Tongue (tissue), 2 donors: Measurements from ENCODE around the gene DTX3L. TPM values are rescaled to one million over a fixed set of nuclear protein-coding genes. Genes with fewer than 3 reads are reported as not detected.
"Not testable (repeated sequence)": the region's sequence is repeated elsewhere in the genome, so short reads cannot be mapped to it uniquely, and the experiment has no call there.

Experiments
- DNase-seq: peaks from one replicate; pipeline ENCODE4 v3.0.0-alpha.2; 2015
- total RNA-seq: library from RNA; depleted of rRNA; stranded (reverse); fragments of >200 nt; gene quantifications from one replicate; pipeline ENCODE4 v1.2.3, GENCODE V29; 2014

Gene DTX3L
- total RNA-seq, 1 donor from 2014 or later: 14.5 TPM

- no peak for DNase-seq
Measured at GRCh38 chr3:122562923-122563716, 1.0 kb upstream of the DTX3L start.

- DNase-seq: peak; percentile 30
Measured at GRCh38 chr3:122563717-122564025, 467 bp upstream of the DTX3L start.

GRCh38 chr3:122568131-122568530, 4.0 kb downstream of the DTX3L start:
- DNase-seq: not testable (repeated sequence)

- no peak for DNase-seq
Measured at GRCh38 chr3:122568755-122569154, 4.6 kb downstream of the DTX3L start.

GRCh38 chr3:122572940-122573412, 8.8 kb downstream of the DTX3L start:
- no peak for DNase-seq

- DNase-seq: no peak
Measured at GRCh38 chr3:122576174-122576940, 12.2 kb downstream of the DTX3L start.

GRCh38 chr3:122577409-122578031, 13.4 kb downstream of the DTX3L start, which contains the start of gene PARP15:
Gene PARP15 (plus strand): TSS chr3:122577650. CDS start chr3:122577668, 18 bp downstream.
- peak; percentile 21 for DNase-seq

- no peak for DNase-seq
Measured at GRCh38 chr3:122578069-122578740, 14.1 kb downstream of the DTX3L start.

GRCh38 chr3:122580470-122580869, 16.3 kb downstream of the DTX3L start:
- no peak for DNase-seq

- no peak for DNase-seq
Measured at GRCh38 chr3:122581622-122582021, 17.5 kb downstream of the DTX3L start.

GRCh38 chr3:122582390-122582789, 18.3 kb downstream of the DTX3L start:
- DNase-seq: no peak

- DNase-seq: no peak
Measured at GRCh38 chr3:122586098-122586497, 22.0 kb downstream of the DTX3L start.

- DNase-seq: no peak
Measured at GRCh38 chr3:122586773-122587485, 22.8 kb downstream of the DTX3L start.

GRCh38 chr3:122587572-122587971, 23.4 kb downstream of the DTX3L start:
- DNase-seq: no peak

- DNase-seq: no peak
Measured at GRCh38 chr3:122589297-122589696, 25.2 kb downstream of the DTX3L start.

GRCh38 chr3:122590610-122591009, 26.5 kb downstream of the DTX3L start:
- no peak for DNase-seq

GRCh38 chr3:122594025-122594424, 29.9 kb downstream of the DTX3L start:
- no peak for DNase-seq

GRCh38 chr3:122598151-122598550, 34.0 kb downstream of the DTX3L start:
- no peak for DNase-seq

GRCh38 chr3:122598556-122598955, 34.4 kb downstream of the DTX3L start:
- no peak for DNase-seq

- no peak for DNase-seq
Measured at GRCh38 chr3:122602011-122602710, 38.0 kb downstream of the DTX3L start.

- no peak for DNase-seq
Measured at GRCh38 chr3:122603056-122603455, 38.9 kb downstream of the DTX3L start.
